NK-92 (cell line): Measurements from ENCODE around the gene NR1H2.

ENCODE experiments used
- DNase-seq: peaks from one replicate; lab custom pipeline; 2025; ENCODE audit not compliant: unreplicated experiment; lab: John Stamatoyannopoulos, UW

NR1H2 gene

DNA sequence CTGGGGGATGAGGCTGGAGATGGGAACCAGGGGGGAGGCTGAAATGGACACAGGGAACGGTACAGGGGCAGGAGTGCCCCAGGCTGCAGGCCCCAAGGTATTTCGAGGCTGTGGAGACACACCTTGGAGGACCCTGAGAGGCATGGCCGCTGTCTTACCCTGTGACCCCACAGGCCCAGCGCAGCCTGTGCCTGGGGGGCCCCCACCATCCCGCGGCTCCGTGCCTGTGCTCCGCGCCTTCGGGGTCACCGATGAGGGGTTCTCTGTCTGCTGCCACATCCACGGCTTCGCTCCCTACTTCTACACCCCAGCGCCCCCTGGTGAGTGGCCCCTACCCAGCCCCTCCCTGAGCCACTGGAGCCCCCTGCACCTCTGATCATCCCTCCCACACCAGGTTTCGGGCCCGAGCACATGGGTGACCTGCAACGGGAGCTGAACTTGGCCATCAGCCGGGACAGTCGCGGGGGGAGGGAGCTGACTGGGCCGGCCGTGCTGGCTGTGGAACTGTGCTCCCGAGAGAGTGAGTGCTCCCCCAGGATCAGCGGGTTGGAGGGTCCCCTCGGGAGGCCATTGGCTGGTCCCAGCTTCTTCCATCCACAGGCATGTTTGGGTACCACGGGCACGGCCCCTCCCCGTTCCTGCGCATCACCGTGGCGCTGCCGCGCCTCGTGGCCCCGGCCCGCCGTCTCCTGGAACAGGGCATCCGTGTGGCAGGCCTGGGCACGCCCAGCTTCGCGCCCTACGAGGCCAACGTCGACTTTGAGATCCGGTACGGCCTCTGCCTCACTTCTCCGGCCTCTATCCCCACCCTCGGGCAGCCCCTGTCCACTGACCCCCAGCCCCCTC, 25.6 kb downstream of the NR1H2 start:
- no peak for DNase-seq

DNA sequence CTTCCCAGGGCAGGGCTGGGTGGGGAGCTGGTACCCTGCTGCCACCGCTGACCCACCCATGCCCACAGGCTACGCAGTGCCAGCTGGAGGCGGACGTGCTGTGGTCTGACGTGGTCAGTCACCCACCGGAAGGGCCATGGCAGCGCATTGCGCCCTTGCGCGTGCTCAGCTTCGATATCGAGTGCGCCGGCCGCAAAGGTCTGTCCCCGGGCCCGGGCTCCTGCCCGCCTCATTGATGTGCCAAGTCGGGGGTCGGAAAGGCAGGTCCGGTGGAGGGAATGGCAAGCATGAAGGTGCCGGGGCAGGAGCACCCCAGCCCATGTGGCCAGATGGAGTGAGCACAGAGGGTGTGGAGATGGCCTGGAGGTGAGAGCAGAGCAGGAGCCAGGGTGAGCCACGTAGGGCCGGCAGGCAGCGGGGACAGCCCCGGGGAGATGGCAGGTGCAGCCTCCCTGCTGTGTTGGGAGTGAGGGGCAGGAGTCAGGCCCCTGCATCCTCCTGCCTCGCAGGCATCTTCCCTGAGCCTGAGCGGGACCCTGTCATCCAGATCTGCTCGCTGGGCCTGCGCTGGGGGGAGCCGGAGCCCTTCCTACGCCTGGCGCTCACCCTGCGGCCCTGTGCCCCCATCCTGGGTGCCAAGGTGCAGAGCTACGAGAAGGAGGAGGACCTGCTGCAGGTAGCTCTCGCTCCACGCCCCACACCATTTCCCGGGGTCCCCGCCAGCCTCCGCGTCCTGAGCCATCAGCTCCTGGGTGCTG, 26.5 kb downstream of the NR1H2 start:
- DNase-seq: no peak

DNA sequence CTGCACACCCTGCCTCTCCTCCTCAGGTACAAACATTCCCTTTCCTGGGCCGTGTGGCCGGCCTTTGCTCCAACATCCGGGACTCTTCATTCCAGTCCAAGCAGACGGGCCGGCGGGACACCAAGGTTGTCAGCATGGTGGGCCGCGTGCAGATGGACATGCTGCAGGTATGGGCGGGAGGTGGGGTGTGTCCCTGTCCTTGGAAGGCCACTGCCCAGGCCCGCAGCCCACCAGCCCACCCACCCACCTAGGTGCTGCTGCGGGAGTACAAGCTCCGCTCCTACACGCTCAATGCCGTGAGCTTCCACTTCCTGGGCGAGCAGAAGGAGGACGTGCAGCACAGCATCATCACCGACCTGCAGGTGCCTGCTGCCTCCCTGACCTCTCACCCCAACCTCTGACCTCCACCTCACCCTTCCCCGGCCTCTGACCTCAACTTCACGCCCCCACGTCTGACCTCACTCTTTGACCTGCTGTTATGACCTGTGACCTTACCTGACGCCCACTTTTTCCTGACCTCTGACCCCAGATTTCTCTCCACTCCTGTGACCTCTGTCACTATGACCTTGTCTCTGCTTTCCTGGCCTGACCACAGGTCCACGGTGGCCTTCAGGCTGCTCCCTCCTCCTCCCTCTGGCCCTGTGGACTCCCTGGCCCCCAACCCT, 30.0 kb downstream of the NR1H2 start:
- no peak for DNase-seq

DNA sequence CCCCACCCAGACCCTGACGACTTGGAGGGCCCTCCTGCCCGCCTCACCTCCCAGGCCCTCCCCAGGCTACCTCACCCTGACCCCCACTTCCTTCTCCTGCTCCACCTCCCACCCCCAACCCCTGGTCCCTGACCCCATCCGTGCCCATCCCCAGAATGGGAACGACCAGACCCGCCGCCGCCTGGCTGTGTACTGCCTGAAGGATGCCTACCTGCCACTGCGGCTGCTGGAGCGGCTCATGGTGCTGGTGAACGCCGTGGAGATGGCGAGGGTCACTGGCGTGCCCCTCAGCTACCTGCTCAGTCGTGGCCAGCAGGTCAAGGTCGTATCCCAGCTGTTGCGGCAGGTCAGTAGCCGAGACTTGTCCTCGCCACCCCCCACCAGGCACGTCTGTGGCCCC, 30.6 kb downstream of the NR1H2 start:
- DNase-seq: no peak

DNA sequence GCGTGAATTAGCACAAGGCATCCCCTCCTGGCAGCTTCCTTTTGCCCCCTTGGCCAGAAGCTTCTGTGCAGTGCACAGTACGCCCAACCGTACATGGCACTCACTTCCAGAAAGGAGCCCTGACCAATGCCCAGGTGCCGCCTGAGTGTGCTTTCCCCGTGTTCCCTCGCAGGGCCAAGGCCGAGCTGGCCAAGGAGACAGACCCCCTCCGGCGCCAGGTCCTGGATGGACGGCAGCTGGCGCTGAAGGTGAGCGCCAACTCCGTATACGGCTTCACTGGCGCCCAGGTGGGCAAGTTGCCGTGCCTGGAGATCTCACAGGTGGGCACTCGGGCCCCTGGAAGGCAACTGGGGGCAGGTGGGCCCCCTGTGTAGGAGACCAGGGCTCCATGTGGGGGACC, 33.1 kb downstream of the NR1H2 start:
- no peak for DNase-seq

DNA sequence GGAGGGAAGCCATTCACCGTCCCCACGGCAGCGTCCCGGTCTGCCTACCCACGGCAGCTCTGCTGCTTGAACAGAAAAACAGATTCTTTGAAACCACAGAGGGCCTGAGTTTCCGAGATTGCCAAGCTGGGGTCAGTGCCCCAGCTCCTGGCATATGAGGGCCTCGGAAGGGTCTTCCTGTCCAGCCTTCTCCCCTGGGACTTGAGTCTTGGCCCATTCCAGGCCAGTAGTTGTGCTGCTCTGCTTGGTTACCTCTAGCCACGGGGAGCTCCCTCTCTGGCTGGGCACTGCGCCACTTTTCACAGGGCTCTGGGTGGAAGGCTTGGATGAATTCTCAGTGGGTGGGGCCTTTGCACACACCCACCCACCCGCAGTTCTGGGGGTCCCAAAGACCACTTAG, 33.9 kb downstream of the NR1H2 start:
- DNase-seq: no peak

DNA sequence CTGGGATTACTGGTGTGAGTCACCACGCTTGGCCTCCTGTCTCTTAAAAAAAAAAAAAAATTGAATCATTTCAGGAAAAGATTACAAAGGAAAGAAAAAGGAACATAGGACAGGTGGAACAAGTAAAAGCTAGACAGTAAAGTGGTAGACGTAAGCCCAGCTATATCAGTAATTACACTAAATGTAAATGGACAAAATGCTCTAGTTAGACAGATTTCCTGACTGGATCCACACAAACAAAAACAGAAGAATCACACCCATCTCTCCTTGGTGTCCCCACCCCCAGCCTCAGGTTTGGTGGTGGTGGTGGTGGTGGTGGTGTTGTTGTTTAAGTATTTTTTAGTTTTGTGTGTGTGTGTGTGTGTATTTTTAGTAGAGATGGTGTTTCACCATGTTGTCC, 36.2 kb downstream of the NR1H2 start:
- DNase-seq: no peak

DNA sequence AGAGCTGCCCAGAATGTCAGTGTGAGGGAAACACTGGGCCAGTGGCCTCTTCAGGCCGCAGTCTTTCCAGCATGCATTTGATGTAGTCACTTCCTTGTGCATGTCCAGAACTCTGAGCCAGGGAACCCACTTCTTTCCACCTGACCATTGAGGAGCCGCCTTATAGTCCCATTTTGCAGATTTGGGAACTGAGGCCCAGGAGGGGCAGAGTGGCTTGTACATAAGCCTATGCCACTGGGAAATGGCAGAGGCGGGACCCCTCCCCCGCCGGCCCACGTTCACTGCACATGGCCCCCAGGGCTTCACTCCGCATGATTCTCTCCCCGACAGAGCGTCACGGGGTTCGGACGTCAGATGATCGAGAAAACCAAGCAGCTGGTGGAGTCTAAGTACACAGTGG, 36.8 kb downstream of the NR1H2 start:
- no peak for DNase-seq

DNA sequence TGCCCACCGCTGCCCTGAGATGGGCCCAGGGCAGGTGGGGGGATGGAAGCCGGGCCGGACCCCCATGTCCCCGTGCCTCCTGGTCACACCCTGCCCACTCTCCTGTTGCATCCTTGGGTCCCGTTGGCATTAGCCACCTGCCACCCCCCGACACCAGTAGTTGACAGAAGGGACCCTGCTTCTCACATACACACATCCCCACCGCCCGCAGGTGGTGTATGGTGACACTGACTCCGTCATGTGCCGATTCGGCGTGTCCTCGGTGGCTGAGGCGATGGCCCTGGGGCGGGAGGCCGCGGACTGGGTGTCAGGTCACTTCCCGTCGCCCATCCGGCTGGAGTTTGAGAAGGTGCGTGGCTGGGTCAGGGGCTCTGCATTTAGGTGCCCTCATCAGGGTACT, 37.3 kb downstream of the NR1H2 start:
- DNase-seq: no peak

DNA sequence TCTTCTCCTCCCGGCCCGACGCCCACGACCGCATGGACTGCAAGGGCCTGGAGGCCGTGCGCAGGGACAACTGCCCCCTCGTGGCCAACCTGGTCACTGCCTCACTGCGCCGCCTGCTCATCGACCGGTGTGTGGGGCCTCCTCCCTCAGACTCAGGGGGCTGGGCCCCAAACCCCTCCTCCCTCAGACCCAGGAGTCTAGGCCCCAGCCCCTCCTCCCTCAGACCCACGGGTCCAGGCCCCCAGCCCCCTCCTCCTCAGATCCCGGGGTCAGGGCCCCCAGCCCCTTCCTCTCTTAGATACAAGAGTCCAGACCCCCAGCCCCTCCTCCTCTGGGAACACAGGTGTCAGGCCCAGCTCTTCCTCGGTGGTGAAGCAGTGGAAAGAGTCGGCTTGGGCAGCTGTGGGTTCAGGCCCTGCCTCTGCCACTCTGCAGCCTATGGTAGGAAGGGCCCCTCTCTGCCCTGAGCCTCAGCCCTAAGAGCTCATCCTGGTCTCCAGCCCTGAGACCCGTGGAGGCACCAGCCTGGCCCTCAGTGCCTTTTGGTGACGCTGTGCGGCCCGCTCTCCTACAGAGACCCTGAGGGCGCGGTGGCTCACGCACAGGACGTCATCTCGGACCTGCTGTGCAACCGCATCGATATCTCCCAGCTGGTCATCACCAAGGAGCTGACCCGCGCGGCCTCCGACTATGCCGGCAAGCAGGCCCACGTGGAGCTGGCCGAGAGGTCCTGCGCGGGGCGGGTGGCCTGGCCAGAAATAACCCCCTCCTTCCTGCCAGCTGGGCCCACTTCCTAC, 38.8 kb downstream of the NR1H2 start:
- no peak for DNase-seq

DNA sequence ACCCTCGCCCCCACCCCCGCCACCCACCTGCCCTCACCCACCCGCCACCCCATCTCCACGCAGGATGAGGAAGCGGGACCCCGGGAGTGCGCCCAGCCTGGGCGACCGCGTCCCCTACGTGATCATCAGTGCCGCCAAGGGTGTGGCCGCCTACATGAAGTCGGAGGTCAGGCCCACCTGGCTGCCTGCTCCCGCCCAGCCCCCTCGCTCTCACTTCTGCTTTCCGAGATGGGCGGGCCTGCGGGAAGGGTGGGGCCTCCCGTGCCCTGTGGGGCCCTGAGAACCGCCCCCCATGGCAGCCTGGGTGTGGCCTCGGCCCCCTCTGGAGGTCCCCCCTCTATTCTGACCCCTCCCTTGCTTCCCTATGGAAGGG, 39.4 kb downstream of the NR1H2 start:
- no peak for DNase-seq

DNA sequence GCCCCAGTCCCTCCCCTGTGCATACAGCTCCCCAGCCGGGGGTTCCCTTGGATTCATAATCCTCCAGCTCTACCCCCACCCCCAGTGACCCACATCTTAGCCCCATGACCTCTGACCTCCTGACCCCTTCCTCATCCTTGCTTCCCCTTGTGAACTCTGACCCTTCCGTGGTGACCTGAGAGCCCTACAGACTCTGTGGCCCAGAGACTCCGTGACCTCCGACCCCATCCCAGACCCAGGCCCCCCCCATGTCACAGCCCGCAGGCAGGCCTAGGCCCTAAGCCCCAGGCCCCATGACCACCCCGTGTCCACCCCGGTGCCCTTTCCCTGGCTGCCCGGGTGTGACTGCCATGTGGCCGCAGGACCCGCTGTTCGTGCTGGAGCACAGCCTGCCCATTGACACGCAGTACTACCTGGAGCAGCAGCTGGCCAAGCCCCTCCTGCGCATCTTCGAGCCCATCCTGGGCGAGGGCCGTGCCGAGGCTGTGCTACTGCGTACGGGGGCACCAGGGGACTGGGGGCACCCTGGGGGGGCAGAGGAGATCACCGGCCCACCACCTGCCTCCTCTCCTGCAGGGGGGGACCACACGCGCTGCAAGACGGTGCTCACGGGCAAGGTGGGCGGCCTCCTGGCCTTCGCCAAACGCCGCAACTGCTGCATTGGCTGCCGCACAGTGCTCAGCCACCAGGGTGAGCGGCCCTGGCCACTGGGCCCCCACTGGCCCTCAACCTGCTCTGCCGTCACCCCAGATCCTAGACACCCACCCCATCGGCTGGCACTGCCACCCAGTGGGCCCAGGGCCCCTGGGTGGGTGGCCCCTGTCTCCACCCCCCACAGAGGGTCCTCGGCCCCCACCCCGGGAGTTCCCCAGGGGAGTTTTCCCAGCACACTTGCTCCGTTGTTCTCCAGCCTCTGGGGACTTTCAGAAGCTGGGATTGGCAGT, 40.0 kb downstream of the NR1H2 start:
- DNase-seq: no peak

DNA sequence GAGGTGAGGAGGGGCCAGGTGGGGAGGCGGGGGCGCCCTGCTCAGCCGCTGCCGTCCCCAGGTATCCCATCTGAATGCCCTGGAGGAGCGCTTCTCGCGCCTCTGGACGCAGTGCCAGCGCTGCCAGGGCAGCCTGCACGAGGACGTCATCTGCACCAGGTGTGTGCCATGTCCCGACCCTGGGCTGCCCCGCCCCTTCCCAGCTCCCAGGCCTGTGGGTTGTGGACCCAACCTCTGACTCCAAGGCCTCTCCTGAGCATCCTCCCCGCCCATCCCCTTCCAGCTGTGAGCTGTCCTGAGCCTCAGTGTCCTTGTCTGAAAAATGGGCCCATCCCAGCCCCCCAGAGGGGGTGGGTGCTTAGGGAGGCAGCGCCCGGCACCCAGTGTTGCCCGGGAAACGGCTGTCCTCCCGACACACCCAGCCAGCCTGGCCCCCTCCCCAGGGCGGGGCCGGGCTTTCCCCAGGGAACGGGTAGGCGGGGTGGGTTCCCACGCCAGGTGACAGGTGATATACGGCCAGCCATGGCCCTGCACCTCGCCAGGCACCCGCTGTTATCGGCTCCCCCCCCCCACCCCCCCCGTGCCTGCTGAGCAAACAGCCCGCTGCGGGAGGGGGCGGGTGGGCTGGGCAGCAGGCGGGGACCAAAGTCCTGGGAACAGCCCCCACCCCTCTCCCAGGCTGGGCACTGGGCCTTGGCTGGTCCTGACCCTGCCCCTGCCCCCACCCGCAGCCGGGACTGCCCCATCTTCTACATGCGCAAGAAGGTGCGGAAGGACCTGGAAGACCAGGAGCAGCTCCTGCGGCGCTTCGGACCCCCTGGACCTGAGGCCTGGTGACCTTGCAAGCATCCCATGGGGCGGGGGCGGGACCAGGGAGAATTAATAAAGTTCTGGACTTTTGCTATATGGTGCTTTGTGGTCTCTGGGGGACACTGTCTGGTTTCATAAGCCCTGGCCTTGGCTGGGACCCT, 41.1 kb downstream of the NR1H2 start:
- DNase-seq: no peak

DNA sequence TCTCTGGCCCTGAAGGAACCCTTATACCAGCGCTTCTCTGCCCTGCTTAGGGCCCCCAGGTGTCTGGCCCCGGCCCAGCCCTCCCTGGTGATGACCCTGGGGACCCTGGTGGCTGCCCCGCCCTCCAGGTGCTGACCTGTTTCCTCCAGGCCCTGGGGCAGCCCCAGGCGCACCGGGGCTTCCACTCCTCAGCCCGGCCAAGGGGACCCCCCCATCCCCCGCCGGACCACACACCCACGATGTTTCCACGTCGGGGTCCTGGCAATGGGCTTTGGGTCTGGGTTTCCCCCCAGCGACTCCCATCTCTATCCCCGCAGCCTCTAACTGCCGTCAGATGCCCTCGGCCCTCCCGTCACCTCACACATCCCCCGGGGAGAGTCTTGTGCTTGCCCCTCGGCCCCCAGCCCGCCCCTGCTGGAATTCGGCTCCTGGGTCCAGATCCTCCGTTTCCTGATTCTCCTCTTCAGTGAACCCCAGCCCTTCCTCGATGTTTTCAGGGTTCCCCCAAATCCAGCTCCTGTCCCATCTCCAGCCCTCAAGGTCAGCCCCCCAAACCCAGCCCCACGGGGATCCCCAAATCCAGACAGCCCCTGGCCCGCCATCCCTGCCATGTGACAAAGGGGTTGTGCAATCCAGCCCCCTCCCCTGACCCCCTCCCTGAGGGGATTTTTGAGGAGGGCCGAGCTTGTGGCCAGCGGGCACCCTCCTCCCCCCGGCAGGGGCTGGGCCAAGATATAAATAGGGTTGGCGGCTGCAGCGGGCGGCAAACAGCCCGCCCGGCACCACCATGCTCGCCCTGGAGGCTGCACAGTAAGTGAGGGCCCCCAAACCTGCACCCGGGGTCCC, 42.1 kb downstream of the NR1H2 start, which contains the start of gene SPIB:
SPIB (plus strand) TSS at position 763 of the 846 bp plus-strand sequence; CDS start at position 788, 25 bp downstream.
- no peak for DNase-seq

DNA sequence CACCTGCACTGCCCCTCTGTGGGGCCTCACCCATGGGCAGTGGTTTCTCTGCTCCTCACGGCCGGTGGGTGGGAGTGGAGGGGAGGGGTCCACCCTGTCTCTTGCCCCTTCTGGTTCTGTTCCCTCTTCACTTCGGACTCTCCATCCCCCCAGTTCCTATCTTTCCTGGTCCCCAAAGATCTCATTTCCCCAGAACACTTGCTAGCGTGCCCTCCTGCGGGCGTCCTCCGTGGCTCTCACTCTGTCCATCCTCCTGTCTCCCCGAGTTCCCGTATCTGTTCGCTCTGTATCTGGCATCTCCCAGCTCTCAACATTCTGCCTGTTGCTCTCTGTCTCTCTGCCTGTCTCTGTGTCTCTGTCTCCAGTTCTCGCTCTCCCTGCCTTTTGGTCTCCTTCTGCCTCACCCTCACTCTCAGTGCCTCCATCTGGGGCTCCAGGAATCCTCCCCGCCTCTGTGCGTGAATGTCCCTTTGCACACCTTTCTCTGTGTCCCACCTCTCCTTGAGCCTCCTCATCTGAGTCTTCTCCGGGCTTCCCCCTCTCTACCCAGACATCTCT, 42.8 kb downstream of the NR1H2 start:
- no peak for DNase-seq

DNA sequence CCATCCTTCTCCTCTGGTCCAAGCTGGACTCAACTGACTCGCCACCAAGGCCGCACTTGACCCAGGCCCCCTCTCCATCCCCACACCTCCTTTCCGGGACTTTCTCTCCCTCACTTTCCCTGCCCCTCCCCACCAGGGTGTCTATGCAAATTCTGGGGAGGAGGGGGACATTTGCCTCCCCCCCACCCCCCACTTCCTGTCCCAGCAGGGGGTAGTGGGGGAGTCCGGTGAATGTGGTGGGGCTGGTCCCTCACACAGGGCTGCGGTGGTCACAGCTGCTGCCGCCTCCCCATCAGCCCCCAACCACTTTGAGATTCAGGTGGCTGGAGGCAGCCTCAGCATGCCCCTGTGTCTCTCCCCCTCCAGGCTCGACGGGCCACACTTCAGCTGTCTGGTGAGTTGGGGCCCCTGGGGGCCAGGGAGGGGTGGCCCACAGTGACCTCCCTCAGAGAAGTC, 43.4 kb downstream of the NR1H2 start:
- DNase-seq: no peak

DNA sequence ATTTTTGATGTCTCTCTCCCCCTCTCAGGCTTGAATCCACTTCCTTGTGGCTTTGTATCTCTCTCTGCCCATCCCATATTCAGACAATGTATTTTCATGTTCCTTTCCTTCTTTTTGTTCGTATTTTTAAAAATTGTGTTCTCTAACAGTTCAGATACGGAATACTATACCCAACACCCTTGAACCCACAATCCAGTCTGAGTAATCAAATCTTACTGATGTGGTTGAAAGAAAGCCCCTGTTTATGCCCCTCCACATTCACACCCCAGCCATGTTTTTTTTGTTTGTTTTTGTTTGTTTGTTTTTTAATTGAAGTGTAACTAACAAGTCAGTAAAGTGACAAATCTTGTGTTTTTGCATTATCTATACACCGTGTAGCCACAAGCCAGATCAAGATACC, 43.9 kb downstream of the NR1H2 start:
- no peak for DNase-seq
